NCI-H748 (cell line): ENCODE data around the gene DGKG.

Source experiments
- DNase-seq: peaks from one replicate; lab custom pipeline; 2025; ENCODE audit not compliant: unreplicated experiment; lab: John Stamatoyannopoulos, UW

The DGKG gene

GRCh38 chr3:186216900-186217819 lies 144.9 kb downstream of the DGKG start:
- no peak for DNase-seq

DNA sequence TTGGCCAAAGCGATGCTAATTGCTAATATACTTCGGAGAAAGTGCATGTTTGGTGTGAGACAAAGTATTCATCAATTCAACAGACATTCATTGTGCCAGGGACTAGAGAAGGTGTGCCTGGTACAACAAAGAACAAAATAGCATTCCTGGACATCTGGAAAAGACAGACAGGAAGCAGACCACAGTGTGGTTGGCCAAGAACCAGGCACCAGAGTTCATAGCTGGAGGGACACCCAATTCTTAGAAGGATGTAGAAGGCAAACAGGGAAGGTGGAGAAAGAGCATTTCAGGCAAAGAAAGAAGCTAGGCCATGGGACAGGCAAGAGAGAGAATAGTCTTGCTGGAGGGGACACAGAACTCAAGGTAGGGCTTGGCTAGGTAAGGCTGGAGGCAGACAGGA lies 147.4 kb downstream of the DGKG start:
- no peak for DNase-seq

DNA sequence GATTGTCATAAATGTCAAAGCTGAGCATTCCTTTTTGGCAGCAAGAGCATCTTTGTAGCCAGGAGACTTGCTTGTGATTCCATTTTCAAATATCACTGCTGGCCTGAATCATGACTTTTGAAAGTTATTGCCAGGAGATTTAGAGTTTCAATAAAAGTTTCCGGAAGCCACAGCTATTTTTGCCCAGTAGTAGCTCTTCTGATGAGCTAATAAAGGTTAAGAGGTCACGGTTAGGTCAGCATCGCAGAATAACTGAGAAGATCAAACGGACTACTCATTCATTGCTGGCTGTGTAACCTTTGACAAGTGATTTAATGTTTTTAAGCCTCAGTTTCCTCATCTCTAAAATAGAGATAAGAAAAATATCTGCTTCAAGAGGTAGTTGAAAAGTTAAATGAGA lies 148.1 kb downstream of the DGKG start:
- no peak for DNase-seq

GRCh38 chr3:186212611-186213010 lies 149.4 kb downstream of the DGKG start:
- no peak for DNase-seq

DNA sequence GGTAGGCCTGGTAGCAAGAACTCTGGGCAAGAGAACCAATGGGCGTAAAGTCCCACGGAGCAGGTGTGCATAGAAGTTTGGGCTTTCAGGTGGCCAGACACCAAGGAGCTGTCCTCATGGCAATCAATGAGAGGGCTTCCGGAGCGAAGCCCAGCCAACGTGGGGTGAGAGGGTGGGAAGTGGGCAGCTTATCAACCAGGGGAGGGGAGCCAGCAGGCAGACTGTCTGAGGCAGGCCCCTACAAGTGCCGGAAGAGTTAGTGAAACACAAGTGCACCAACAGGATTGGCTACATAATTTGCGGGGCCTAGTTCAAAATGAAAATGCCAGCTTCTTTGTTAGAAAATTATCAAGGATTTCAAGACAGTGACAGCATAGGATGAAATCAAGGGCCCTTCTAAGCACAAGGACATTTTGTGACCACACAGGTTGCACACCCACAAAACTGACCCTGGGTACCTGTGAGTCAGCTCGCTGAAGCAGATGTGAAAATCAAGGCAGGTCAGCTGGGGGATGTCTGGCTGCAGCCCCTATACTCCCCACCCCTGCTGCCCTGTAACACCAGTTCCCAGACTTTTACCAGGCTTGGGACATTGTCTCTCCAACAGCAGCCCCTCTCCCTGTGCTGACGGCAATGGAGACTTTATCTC lies 151.1 kb downstream of the DGKG start:
- DNase-seq: no peak

DNA sequence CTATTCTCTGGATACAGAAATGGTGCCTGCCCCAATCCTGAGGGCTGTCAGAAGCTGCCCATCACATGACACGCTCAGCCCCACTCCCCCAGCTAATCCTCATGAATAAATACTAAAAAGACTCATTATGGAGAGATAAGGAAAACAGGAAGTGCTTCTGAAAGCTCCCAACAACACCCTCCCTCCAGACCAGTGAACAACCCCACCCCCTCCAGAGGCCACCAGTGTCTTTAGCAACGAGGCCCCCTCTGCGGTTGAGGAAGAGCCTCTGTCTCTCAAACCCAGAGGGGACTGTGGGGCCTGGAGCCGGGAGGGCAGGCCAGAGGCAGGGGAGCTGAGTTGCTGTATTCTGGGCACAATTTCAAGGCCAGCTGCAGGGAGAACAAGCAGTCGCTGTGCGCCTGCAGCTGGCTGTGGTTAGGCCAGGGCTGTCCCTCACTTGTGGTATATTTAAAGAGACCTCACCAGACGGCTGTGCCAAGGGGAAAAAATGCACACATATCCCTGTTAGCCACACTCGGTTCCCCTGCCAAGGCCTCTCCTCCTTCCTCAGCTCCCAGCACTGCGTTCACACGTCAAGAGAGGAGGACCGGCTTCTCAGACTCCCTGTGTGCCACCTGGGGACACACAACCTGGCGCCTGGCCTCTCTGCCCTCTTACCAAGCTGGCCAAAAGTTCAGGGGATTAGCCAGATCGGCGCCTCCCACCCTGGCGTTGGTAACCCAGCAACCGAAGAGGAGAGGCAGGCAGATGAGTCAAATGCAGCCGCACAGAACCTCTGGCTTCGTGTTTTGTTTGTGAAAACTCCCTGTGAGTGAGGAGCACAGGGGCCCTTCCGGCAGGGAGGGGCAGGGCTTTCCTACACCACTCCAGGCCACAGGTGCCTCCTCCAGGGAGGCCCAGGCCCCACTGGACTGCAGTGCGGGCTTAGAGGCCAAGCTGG lies 152.0 kb downstream of the DGKG start:
- DNase-seq: no peak

DNA sequence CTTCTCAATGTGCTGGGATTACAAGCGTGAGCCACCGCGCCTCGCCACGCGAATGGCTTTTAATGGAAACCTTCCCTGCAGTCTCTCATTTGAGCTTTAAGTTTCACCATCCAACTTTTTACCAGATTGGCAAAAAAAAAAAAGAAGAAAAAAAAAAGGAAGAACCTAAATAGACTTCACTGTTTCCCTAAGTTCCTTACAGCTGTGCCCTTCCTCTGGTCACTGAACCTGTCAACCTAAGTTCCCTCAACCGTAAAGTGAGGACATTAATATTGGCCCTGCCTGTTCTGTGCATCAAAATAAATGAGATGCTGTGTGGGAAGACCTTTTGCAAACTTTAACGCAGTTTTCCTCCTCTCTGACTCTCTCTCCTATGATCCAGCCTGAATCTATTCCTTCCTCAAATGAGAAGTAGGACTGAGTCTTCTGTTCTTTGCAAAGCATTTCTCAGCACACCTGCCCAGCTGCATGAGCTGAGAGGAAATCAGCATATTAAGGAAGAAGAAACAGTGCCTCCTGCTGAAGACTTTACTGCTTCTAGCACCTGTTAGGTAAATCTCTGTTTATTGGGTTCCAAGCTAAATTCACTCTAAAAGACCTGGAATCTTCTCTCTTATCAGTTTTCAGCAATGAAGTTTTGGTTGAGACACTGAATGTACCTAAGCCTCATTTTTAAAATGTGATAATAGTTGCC lies 153.6 kb downstream of the DGKG start:
- no peak for DNase-seq

DNA sequence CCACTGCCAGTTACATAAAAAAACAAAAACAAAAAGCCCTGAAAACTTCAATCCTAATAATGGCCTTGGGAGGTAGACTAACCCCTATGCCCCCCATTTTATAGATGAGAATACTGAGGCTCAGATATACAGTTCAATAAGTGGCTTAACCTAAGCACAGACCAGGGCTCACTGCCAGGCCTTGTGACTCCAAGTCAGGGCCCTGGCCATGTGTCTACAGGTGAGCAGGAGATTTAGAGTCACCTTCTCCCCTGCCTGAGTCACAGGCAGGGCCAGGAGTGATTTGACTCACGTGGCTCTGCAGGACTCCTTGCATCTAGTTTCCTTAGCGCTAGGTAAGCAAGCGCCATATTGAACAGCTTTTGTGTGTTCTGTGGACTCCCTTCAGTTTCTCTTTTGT lies 154.5 kb downstream of the DGKG start:
- no peak for DNase-seq

- no peak for DNase-seq
These were observed 161.3 kb downstream of the DGKG start for GRCh38 chr3:186200726-186201125.

GRCh38 chr3:186198442-186198841 lies 163.6 kb downstream of the DGKG start:
- DNase-seq: no peak

DNA sequence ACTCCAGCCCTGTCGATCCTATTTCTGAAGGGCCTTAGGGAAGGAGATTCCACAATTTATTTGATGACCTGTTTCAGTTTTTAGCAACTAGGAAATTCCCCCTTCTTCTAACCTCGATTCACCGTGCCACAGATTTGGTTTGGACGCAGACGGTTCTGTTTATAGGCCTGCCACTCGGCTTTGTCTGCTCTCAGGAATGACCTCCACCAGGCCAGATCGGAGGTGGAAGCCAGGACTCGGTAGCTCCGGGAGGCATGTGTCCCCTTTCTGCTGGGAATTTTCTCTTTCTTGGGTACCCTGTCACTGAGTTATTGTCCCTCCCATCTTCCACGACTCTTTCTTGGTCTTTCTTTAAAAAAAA lies 167.6 kb downstream of the DGKG start:
- no peak for DNase-seq

DNA sequence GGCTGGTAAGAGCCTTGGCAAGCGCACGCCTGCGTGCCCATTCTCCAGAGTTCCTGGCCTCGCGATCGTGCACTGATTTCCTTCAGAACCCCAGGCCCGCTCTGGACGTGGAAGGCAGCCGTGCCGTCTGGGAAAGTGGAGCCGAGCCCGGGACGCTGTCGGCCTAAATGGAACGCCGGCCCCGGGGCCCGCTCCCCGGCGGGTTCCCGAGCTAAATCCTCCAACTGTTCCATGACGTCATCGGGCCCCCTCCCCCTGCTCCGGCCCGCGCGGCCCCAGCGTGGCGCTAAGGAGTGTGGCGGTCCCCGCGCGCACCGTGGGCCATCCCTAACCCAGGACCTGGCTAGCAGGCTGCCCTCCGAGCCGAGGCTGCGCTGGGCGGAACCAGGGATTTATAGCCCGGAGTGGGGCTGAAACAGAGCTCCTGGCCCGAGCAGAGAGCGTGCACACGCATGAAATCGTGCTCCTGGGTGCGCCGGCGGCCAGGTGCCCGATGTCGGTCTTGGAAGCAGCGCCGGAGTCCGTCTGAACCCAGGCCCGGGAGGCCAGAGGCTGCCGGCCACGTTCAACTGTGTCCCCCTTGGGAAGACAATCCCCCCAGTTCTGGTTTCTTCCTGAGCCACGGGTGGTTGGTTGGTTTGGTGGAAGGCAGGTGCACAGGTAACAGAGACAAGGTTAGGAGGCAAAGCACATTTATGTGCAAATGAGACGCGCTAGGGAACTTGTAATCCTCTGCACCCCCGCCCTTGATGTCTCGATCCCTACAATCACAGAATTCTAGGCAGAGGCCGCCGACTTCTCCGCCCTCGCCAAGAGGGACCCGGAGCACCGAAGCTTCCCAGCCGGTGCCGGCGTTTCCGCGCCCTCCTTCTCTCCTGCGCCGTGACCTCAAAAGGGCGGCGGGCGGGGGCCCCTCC lies 168.2 kb downstream of the DGKG start:
- DNase-seq: no peak

DNA sequence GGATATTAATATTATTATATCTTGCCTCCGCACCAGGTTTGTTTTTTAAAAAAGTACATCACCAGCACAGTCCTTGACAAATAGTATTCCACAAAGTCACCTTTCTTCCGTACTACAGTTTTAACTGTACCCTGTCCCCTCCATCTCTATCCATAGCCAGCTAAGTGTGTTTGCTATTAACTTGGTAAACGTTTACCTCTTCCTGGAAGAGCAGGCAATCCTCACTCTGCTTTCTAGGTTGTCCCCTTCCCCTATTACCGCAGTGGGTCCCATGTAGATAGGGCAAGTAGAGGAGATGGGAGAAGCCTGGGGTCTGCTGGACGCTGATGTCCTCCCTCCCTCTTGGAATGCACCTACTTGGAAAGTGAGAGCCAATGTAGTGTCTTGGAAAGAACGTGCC lies 169.2 kb downstream of the DGKG start:
- DNase-seq: no peak

GRCh38 chr3:186189492-186189891 lies 172.5 kb downstream of the DGKG start:
- no peak for DNase-seq

DNA sequence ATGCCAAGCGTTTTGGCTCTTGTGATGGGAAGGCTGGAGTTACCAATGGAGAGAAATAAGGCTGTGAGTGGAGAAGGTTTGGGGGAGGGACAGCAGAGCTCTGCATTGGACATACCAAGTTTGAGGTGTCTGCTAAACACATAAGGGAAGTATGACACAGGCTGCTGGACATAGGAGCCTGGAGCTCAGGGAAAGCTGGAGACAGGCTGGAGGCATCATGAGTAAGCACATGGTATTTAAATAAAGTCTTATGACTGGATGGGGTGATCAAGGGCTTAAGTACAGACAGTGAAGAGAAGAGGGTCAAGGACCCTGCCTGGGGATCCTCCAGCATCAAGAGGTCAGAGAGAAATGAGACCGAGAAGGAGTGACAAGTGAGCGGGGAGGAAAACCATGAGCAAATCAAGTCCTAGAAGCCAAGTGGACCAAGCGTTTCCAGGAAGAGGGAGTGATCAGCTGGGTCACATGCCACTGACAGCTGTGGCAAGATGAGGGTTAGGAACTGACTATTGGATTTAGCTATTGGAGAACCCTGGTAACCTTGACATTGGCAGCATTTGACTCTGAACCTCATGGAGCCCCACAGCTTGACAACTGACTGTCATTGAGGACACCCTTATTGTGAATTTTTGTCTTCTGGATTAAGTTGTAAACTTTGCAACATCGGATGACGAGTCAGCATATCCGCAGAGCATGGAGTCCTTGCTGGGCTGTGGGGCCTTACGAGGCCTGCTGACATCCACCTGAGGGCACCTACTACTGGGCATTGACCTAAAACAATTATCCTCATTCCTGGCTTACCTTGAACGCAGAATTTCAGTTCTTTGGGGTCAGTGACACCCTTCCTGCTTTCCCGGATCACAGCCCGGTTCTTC lies 174.4 kb downstream of the DGKG start:
- DNase-seq: no peak

DNA sequence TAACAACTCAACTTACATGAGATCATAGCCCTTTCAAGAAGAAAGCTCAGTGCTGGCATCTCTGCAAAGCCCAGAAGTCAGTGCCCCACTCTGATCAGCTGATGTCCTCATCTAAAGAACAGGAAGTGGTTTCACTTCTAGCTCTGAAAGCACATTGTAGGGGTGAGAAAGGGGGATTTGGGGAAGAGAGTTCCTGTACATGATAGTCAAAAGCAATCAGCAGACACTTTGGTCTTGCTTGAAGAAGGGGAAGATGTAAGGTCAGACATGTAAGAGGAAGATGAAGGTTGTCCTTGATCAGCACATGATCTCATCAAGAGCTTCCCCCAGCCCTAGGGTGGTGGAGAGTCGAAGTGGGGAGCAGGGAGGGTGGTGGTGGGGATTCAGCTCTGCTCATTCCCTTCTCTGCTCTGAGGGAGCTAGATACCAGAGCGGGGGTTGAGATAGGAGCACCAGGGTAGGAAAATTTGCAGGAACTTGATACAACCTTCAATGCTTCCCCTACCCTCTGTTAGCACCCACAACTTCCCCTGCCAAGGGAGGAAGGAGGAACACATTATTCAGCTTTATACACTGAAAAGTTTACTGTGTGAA lies 176.7 kb downstream of the DGKG start:
- DNase-seq: no peak

DNA sequence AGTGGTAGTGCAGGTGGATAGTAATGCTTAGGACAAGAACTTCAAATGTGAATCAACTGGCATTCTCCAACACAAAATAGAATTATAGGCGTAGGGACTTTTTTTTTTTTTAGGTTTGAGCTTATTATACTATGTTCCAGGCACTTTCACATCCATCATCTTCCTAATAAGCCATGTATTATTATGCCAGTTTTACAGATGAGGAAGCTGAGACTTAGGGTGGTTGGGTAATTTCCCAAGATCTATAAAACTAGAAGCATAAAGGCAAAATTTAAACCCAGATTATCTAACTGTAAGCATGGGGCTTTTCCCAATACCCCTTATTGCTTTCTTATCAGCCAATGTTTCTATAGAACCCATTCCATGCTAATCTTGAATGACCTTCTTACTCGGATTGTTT lies 178.0 kb downstream of the DGKG start:
- DNase-seq: no peak

- DNase-seq: no peak
These were observed 179.2 kb downstream of the DGKG start for GRCh38 chr3:186182850-186183249.

DNA sequence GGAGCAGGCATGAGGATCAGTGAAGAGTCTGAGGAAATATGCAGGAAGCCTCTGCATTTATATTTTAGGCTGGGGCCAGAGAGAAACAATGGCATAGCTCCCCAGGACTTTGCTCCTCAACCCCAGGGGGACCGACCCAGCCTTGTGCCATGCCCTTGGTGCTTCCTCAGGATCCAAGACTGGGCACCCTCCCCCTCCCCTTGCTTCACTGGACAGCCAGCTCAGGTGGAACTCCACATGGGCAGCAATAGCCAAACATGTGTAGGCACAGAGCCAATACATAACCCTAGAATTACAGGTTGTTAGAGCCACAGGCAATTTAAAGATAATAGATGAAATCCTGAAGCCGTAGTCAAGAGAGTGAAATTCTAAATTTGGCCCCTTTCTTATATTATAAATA lies 180.1 kb downstream of the DGKG start:
- DNase-seq: no peak
